Stimulated activated CD8-positive, alpha-beta memory T cell treated with anti-CD3 and anti-CD28 coated beads, Interleukin-15, amount 100 ng/mL, for 4 hours (primary cell): ENCODE results near the gene HOXA3.

Experiments used
- DNase-seq, 2 donors: peaks; one replicate each; pipeline ENCODE4 v3.0.0-alpha.2; 2020; ENCODE audit warnings: low read depth in 2 of 2

Gene HOXA3

DNA sequence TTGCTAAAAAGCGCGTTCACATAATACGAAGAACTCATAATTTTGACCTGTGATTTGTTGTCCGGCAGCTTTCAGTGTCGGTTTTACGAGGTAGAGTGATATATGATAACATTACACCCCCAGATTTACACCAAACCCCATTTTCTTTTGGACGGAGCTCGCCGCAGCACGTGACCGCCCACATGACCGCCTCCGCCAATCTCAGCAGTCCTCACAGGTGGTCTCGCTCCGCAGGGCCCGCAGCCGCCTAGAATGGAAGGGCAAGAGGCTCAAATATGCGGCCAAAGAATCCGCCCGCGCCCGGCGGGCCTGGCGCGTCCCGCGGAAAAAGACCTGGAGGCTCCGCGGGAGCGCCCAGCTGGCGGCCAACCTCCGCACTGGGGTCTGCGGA is 4.1 kb upstream of the HOXA3 start, which contains the start of gene HOXA7:
Gene HOXA7, minus strand, starts transcription at position 168 of the 391 bp plus-strand sequence. Its CDS starts 130 bp downstream, at position 38.
- no peak for DNase-seq

DNA sequence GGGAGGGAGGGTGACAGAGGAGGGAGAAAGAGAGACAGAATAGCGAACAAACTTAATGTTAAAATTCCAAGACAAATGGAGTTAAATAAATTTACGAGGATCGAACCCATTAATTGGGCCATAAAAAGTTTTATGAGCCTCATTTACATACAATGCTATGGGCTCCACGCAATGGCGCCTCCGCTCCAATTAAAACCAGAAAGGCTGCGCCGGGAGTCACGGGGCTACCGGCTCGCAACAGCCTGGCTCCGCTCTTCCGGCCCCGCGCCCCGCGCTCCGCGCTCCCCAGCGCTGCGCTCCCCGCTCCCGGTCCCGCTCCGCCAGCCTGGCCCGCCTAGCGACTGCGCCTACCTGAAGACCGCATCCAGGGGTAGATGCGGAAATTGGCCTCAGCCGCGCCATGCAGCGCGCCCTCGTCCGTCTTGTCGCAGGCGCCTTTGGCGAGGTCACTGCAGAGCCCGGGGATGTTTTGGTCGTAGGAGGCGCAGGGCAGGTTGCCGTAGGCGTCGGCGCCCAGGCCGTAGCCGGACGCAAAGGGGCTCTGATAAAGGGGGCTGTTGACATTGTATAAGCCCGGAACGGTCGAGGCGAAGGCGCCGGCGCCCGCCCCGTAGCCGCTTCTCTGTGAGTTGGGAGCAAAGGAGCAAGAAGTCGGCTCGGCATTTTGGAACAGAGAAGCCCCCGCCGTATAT is 3.6 kb upstream of the HOXA3 start:
- DNase-seq: no peak

DNA sequence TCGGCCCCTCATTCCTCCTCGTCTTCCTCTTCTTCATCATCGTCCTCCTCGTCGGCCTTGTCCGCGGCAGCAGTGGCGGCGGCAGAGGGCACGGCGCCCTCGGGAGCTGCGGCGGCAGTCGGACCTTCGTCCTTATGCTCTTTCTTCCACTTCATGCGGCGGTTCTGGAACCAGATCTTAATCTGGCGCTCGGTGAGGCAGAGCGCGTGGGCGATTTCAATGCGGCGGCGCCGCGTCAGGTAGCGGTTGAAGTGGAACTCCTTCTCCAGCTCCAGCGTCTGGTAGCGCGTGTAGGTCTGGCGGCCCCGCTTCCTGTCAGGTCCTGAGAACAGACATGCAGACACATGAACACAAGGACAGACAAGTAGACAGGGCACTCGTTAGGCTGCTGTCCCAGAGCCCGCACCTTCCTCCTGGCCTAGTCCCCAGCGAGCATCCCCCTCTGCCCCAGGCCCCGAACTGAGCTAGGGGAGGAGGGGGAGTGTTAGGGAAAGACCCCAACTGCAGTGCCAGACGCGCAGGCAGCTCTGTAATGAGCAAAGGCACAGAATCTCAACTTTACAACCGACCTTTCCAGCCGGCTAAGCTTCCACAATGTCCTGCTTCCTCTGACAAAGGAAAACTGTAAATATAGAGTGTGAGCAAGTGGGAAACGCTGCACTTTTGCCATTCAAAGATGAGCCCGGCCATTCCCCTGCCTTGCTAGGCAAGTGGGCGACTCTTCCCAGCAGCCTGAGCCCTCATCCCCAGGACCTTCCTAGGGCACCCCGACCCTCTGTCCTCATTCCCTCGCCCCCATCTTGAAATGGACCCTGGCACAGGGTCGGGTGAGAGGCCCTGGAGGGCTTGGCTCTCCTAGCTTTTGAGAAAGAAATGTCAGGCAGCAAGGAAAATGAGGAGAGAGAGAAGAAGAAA is 2.8 kb upstream of the HOXA3 start:
- peak in 1 of 2 donors; percentile 25 for DNase-seq

DNA sequence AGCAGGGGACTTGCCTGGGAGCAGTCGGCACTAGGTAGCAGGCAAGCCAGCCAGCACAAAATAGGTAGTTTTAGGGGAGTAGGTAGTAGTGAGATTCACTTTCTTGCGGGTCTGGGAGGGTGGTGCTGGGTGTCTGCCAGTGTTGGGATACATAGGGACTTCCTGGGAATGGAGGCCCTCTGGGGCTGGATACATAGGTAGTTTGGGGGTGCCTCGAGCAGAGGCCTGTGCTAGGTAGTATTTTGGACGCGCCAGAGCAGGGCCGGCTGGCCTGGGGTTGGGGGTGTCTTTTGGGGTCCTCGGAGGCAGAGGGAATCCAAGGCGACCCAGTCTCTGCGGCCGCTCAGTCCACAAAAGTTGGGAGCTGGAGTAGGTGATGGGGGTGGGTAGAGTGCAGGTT is 2.0 kb upstream of the HOXA3 start:
- DNase-seq: no peak

DNA sequence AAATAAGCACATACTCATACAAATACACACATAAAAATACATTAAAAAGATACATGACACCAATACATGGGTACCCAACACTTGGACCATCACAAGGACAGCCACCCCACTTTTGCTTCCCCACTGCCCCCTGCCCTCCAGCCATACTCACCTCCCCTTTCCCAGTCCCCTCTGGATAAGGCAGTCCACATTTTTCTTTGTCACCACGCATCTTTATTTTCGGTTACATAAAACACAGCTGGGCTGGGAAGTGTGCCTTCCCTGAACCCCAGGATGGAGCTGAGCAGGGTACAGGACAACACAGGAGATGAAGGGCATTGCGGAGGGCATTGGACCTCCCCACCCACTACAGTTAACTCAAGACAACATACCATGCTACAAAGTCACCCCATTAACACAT is 1.1 kb upstream of the HOXA3 start:
- no peak for DNase-seq

DNA sequence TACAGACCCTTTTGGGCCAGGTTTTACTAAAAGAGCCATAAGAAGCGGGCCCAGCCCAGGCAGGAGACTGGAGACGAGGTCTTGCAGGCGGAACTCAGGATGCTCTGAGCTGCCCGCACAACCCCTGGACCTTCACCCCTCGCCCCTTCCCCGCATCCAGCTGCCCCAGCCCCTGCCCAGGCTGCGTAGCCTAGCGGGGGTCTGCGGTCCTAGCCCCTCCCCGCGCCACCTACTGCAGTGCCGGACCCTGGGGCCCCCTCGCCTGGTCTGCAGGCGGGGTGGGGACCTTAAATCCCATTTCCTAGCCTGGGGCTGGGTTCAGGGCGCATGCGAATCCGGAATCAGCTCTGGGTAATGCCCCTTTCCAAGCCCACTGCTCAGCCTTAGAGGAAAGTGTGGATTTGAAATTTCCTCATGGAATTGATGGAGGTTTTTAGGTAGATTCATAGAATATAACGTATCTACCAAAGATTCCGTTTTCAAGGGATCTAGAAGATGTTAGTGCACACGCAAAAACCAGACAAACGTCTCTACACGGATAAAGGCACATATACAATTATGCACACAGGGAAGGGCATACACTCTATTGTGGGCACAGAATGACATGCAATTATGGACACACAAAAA is 546 bp upstream of the HOXA3 start:
- no peak for DNase-seq

DNA sequence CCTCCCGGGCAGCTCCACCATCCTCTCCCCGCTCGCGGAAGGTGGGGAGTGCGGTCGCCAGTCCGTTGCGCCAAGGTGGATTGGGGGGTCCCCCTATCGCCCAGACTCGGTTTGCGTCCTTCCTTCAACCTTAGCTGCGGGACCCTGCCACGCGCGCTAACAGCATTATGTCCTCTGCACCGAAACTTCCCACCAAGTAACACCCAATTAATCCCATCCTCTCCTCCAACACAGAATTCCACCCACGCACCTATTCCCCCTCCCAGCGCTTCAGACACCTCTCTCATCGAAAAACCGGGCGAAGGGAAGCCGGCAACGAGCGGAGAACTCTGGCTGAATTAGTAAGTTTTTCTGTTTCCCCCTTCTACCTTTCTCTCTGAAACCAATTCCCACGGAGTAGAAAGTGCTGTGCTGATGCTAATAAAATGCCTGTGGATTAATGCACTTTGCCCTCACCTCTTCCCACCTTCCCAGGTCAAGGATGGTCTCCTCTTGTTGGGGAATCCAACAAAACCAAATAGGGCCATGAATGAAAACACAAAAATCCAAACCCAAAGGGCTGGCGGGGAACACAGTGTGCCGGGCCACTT is 947 bp downstream of the HOXA3 start:
- no peak for DNase-seq

DNA sequence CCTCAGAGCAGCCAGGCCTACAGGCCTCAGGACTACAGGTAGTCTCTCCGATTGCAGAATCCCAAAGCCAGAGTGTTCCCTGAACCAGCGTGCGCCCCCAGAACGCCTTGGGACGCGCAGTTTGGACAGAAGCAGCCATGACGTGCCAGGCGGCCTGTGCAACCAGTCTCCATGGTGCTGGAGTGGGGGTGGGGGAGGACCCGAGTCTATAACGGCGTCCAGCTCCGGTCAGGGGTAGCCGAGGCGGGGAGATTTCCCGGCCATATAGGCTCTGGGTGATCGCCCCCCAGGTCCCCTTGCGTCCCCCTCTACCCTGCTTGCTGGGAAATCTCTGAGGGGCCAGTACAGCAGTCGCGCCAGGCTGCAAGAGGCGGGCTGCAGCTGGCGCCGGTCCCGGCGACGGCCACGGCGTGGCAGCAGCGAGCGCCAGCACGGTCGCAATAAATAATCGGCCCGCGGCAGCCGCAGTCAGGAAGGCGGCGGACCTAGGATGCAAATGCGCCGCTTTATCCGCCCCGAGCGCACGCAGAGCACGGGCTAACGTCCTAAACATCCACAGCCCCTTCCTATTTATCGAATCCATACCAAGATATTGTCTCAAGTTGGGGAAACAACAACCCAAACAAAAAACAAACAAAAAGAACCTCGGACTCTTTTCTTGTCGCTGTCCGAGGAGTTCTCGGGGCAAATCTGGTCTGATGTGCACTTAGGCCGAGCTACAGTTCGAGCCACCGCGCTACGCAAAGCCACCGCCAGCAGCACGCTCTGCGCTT is 1.6 kb downstream of the HOXA3 start:
- no peak for DNase-seq

DNA sequence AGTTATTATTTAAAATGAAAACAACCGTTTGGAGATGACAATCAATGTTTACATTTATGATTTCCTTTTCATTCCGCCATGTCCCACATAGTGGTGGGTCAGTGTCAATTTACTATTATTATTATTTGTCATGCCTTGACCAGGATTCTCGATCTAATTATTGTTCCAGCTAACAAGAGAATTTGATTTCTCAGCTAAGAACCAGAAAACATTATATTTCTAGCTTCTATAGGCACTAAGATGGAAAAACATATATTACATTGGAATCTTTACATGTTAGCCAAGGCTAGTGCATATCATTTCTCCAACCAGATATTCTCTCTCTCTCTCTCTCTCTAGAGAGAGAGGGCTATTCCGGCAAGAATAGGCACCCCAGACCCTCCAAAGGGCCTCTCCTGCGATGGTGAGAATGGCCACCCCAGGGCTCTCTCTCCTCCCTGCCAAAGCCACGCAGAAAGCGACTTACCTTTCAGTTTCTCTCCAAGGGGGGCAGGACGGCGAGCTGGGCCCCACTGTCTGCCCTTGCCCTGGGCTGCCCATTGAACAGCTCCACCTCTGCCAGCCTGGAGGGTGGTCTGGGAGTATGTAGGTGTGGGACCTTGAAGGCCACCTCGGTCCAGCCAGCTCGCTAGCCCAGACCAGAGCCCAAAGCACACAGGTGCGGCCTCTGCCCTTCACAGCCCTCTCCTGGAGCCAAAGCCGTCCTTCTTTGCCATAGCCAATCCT is 2.4 kb downstream of the HOXA3 start:
- DNase-seq: no peak

DNA sequence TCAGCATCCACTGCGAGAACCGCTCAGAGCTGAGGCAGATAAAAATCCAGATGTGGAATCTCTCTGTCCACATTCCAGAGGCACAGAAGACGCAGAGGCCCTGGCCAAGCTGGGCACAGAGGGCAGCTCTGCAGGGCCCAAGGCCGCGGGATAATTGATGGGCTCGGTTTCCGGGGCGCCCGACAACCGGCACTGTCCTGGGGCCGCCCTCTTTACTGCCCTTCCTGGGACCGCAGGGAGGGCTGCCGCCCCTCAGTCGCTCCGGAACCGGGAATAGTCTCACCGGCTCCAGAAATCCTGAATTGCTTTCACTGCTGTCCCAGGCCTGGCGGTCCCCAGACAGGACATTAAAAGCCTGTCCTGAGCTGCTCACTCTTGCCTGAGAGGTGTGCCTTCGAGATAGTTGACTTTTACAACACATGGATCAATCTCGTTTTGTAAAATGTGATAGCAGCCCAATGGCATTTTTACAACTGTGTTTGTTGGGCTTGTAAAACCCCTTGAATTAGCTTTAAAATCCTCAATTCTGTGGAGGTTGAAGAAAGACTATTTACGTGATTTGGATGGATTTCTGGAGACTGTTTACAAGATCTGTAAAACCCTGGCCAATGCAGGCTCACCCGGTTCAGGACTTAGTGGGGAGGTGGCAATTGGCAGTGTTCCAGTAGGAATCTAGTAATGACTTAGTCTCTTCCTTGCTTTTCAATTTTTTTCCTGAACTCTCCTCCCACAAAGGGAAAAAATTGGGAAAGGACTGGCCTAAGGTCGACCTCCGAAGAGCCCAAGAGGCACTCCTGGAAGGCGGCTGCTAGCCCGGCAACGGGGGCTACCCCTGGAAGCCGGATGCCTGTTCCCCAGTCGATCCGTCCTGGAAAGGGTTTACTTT is 3.4 kb downstream of the HOXA3 start:
- DNase-seq: no peak

DNA sequence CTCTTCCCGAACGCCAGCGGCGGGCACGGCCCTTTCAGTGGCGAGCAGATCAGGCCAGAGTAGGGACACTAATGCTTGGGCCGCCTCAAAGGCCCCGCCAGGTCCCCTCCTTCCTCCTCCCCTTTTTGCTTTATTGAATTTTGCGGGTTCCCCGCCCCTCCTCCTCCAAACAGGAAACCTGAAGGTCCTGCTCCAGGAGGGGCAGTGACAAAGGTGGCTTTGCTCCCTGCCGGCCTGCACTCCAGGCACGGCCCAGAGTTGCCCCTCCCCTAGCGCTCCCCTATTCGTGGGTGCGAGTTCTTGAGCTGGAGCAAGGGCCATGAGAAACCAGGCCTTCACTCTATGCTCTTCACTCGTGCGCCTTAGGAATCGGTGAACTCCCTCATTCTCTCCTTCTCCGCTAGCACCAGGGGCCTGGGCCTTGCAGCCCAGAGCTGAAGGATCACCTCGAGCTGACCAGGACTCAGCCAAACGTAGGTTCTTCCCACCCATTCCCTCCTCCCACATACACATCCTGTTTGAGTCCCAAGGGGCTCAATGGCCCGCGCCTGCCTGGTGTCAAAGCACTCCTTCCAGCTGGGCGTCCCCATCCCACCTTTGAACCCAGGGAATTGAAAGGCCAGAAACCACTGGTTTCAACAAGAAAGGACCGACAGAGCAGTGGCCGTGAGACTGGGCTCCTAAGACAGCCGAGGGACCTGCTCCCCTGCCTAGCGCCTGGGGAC is 4.2 kb downstream of the HOXA3 start:
- DNase-seq: no peak

DNA sequence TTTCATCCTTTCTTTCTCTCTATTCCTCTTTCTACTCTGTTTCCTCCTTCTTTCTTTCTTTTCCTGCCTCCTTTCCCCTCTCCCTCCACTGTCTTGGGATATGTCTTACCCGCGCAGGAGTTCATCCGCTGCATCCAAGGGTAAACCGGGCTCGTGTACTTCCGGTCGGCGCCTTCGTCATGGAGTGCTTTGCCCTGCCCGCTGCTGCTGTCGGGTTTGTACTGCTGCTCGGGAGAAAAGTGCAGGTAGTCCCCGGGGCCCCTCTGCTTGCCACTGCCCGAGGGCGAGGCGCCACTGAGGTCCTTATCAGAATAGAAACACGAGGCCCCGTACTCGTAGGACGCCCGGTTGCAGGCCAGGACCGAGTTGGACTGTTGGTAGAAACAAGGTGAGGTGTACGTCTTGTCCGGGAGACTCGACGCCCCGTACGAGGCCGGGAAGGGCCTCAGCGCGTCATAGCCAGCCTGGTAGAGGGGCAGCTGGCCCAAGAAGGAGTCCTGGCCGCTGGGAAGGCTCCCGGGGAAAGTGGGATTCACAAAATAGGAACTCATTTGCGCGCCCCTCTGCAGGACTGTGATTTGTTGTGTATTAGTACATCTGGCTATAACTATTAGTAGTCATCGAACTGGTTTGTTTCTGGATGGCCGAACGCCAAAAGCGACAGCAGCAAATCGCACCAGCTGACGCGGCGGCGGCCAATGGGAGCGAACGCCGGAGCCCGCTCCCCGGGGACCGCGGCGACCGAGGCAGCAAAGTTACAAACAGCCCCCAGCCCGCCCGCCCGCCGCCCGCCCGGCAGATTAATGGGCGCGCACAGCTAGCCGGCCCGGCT is 5.0 kb downstream of the HOXA3 start, which contains the start of gene HOXA6:
Gene HOXA6, minus strand, starts transcription at position 576 of the 832 bp plus-strand sequence. Its CDS starts 25 bp downstream, at position 551.
- no peak for DNase-seq

DNA sequence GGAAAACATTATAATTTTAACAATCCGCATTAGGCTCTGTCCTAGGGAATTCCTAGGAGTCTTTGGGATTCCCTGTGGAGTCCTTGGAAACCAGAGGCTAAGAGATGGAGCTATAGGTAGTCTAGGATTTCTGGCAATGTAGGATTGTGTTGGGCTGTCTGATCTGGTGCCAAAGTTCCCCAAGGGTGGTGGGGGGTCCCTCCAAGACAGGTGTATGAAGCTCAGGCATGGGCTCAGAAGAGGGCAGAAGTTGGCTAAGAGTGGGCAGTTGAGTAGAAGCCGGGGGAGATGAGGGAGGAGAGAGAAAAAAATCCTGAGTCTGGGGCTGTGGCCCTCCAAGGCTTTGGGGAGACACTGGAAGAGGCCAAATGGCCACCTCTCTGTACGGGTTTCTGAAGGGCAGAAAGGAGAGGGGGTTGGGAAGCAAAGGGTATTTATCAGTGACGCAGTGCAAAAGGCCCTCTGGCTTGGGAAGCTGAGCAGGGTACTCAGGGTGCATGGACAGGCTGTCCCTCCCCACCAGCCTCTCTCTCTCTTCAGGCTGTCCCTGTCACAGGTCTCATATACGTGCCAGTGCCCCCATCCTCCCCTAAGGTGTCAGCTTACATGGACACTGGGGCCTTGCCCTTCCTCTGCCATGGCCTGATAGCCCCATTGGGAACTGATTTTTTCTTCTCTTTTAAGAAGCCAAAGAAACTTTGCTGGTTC is 5.7 kb downstream of the HOXA3 start:
- DNase-seq: no peak

DNA sequence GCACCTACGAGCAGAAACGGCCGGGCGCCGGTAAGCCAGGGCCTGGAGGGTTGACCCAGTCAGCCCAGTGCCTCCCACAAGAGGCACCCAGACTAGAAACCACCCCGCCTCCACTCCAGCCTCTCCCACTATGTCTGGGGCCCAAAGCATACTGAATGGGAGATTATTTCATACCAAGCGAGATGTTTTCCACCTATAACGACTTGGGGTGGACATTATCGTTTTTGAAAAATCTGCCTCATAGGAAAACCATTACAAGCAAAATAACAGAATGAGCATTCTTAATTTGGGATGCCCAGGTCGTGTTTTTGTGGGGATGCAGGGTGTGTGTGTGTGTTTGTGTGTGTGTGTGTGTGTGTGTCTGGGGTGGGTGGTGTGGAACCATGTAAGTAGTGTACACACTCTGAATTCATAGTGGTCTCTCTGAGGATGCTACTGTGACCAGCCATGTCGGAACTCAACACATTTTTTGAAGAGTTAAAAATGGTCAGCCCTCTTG is 6.4 kb downstream of the HOXA3 start:
- DNase-seq: no peak

DNA sequence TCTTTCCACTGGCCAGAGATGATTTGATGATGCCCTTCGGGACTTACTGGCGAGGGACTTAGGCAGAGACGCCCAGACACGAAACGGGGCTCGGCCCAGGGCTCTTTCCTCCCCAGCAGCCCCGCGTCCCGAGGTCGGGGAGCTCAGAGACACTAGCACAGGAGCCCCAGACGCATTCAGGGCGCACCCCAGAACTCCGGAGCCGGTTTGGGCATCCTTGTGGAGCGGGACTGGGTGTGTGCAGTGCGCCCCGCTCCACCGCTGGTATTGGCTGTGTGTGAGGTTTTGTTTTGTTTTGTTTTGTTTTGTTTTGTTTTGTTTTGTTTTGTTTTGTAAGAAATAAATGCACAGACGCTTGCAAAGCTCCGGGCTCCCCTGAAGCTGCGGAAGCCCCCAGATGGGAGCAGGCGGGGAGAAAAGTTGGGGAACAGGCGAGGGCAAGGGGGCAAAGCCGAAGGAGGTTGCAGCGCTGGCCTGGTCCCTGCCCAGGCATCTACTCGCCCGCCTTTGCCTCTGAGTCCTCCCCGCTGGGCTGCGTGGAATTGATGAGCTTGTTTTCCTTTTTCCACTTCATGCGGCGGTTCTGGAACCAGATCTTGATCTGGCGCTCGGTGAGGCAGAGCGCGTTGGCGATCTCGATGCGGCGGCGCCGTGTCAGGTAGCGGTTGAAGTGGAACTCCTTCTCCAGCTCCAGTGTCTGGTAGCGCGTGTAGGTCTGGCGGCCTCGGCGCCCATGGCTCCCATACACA is 7.0 kb downstream of the HOXA3 start:
- DNase-seq: no peak

DNA sequence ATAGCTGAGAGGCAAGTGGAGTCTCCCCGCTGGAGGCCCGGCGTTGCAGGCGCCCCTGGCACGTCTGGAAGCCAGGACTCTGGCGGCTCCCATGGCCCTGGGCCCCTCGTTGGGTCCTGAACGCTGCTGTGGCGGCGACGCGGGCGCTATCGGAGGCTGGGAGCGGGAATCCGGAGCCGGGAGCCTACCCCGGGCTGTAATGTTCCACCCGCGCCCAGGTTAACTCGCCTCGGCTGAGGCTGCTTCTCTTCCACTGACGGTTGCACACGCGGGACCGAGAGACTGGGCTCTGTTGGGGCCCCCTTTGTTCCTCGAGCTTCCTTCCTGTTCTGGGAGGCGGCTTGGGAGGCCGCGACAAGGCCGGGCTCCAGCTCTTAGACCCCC is 7.6 kb downstream of the HOXA3 start:
- DNase-seq: no peak
